Gastroesophageal sphincter (tissue), 3 donors: ENCODE measurements around the gene OBI1.

Experiments used
- CTCF ChIP-seq, 4 experiments: fragments of 200-600 bp in 2 of 4; fragments of 450-650 bp in 2 of 4; sonication (generic) in 1 of 4; IDR thresholded peaks; one replicate each; pipeline ENCODE4 v1.5.1; 2017 to 2019; ENCODE audit warnings: antibody characterized with exemption in 4 of 4, mild to moderate bottlenecking in 2 of 4, moderate library complexity in 2 of 4
- EP300 ChIP-seq: sonication (generic); formaldehyde crosslinking; IDR thresholded peaks from one replicate; pipeline ENCODE4 v1.6.1; 2017; ENCODE audit warnings: antibody characterized with exemption, mild to moderate bottlenecking
- POLR2A ChIP-seq, 2 donors: fragments of 450-650 bp; IDR thresholded peaks; one replicate each; pipeline ENCODE4 v1.6.1; 2017; ENCODE audit warnings: antibody characterized with exemption in 2 of 2, mild to moderate bottlenecking in 2 of 2, moderate library complexity in 1 of 2
- POLR2AphosphoS5 ChIP-seq: sonication (generic); formaldehyde crosslinking; IDR thresholded peaks from one replicate; pipeline ENCODE4 v1.6.1; 2017; ENCODE audit warnings: antibody characterized with exemption

GRCh38 chr13:78610381-78610883, 48.5 kb downstream of the OBI1 start:
- TF ChIP-seq CTCF (IDR thresholded peaks at IDR 0.05) (no peak), POLR2A (IDR thresholded peaks at IDR 0.05) (no peak), POLR2AphosphoS5 (peak; percentile 8), EP300 (no peak)
